Stimulated activated CD4-positive, alpha-beta T cell treated with anti-CD3 and anti-CD28 coated beads, TNF-alpha, amount 100 ng/mL, for 24 hours (primary cell): ENCODE data around the gene SV2B.
"Not testable (repeated sequence)": the region's sequence is repeated elsewhere in the genome, so short reads cannot be mapped to it uniquely, and the experiment has no call there.

Source experiments
- DNase-seq, 3 experiments: peaks; one replicate each; pipeline ENCODE4 v3.0.0-alpha.2; 2020; ENCODE audit warnings: low read depth in 3 of 3

SV2B gene

DNA sequence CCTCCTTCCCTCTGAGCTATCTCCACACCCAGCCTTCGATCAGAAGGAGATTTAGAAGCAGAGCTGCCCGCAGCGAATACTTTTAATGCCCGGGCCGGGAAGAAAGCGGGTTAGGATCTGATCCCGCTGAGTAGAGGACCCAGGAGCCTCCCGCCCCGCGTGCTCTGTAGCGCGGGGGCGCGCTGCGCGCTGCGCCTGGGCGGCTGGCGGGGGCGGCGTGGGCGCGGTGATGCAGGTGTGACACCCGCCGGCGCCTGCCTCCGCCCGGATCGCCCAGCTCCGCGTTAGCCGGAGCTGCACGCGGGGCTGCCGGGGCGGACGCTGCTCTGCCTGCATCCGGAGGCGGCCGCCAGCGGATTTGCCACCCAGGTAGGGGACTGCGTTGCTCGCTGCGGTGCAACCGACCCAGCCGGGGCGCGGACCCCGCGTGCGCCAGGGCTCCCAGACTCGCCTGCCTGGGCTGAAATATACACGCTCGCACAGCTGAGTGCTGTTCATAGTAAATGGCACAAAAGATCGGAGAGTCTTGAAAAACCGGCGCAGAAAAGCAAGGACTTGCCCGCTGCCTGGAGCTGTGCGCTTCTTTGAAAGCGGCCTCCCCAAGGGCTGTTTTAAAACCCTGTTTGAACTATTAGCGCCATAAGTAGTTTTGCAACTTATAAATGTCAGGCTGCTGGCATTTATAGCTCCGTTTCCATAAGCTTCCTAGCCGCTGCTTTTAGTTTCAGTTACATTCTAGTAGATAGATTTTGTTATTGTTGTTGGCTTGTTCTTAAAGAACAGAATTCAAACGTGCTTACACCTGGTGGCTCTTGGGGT lies at the start of gene SV2B:
Gene SV2B (plus strand): TSS at position 263 of the 819 bp plus-strand sequence. CDS start 126,007 bp downstream, outside the sequence.
- DNase-seq, result peak in 2 of 3 experiments; percentile 6 to 52

DNA sequence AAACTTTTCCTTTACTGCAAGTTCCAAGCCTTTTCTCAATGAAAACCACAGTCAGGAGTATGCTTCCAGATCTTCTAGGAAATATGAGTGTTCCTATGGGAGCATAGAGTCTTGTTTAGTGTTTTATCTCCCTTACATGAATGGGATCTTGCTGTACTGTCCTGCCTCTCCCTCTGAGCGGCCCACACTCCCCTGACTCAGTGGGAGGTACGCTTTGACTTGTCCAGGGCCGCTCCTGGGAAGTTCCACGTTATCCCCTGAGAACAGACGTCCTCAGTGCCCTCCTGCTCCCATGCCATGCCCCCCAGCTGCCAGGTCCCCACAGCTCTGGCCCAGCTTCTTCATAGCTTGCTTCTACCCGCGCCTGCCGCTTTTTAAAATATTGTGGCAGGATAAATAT lies 48.8 kb upstream of the SV2B start:
- DNase-seq, result no peak

DNA sequence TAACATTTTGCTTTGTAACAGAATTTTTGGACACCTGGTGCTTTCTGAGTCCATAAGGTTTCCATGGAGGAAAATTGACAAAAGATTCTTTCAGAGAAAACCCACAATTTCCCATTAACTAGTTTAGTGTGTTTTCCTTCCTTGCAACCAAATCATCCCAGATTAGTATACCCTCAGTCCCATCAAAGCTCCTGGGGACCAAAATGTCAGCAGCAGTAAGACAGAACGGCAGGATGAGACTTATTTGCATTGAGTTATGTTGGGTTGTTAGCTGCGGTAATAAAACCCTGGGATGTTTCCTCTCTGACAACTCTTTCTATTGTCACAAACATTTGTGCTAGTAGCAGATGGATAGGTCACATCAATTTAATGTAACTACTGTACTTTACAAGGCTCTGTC lies 45.2 kb upstream of the SV2B start:
- no peak for DNase-seq

DNA sequence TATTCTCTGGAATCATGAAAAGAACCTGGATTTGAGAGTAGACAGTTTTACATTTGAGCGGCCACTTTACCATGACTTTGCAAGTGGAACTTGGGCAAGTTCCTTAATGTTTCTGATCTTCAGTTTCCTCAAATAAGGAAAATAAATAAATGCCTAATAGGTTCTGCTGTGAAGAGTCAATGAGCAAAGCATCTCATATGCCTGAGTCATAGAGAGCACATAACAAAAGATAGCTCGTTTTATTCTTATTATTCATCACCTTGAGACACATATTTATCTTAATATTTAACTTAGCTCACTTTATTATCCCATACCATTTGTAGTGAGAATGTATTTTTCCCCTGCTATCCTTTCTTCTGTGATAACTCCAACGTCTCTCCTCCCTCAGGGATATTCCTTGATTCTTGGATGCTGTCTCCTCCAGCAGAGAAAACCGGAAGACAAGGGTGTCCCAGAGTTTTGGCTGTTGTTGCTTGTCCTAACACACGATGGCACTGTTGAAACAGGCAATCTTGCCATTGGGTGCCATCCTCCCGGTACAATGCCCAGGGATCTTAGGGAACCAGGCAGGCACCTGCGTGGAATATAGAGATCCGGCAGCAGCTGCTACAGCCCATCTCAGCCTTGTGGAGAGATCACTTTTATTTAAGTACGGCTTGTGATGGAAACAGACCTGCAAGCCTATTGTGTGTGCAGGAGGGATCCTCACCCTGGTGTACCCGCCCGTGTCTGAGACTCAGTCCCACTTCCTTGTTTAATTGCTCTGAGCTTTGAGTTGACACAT lies 44.3 kb upstream of the SV2B start:
- peak in 2 of 3 experiments; percentile 11 to 33 for DNase-seq

- no peak for DNase-seq
Measured at GRCh38 chr15:91061230-91061629, 38.8 kb upstream of the SV2B start.

- DNase-seq, result no peak
Measured at GRCh38 chr15:91061997-91062396, 38.1 kb upstream of the SV2B start.

GRCh38 chr15:91065505-91065904 lies 34.6 kb upstream of the SV2B start:
- no peak for DNase-seq

- DNase-seq, result no peak
Measured at GRCh38 chr15:91067036-91067435, 33.0 kb upstream of the SV2B start.

DNA sequence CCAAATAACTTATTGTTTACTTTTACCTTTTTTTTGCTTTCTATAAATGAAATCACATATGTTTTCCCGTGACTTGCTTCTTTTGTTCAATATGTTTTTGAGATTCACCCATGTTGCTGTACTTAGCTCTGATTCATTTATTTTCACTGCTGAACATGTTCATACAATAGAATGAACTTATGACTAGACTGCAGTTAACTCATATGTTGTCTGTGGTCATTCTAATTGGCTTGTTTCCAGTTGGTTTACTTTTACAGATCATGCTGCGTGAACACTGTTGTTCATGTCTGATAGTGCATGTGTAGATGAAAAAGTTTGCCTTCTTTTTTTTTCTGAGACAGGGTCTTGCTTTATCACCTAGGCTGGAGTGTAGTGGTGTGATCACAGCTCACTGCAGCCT lies 31.6 kb upstream of the SV2B start:
- no peak for DNase-seq

DNA sequence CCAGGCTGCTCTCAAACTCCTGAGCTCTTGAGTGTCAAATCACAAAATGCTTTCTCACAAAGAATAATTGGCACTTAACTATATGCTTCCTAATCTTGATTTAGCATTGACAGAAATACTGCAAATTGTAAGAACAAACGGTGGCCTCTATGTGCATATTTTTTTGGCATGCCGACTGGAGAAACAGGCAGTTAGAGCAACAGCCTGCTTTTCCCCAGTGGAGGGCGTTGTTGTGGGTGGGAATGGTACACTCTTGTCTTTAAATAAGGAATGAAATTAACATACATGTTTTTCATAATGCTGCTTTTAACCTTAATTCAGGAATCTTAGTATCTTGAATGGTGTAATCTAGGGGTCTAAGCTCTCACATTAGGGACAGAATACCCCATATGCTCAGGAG lies 31.1 kb upstream of the SV2B start:
- no peak for DNase-seq

DNA sequence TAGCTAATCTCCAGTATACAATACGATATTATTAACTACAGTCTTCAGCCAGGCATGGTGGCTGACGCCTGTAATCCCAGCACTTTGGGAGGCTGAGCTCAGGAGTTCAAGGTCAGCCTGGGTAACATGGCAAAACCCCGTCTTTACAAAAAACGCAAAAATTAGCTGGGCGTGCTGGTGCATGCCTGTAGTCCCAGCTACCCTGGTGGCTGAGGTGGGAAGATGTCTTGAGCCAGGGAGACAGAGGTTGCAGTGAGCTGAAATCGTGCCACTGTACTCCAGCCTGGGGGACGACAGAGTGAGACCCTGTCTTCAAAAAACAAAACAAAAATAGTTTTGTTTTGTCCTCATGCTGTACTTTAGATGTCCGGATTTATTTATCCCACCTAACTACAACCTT lies 29.2 kb upstream of the SV2B start:
- DNase-seq, result no peak

- DNase-seq, result no peak
Measured at GRCh38 chr15:91072161-91072560, 27.9 kb upstream of the SV2B start.

- no peak for DNase-seq
Measured at GRCh38 chr15:91073077-91073476, 27.0 kb upstream of the SV2B start.

- DNase-seq, result no peak
Measured at GRCh38 chr15:91073768-91074167, 26.3 kb upstream of the SV2B start.

GRCh38 chr15:91075739-91076138 lies 24.3 kb upstream of the SV2B start:
- DNase-seq, result no peak

DNA sequence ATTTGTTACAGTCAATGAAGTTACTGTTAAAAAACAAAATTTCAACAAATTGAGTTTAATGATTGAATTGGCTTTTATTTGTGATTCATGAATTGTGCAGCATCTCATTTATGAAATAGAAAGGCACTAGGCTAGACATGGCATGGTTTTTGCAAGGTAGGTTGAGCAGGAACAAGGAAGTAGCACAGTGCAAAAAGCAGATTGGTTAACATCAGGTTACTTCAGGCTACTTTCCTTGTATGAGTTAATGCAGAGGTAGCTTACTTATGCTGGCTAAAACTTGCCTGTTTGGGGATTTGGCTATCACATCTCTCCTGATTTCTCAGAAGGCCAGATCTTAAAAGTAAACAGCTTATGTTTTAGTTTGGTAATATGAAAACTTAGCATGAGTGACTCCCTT lies 23.0 kb upstream of the SV2B start:
- DNase-seq, result no peak

DNA sequence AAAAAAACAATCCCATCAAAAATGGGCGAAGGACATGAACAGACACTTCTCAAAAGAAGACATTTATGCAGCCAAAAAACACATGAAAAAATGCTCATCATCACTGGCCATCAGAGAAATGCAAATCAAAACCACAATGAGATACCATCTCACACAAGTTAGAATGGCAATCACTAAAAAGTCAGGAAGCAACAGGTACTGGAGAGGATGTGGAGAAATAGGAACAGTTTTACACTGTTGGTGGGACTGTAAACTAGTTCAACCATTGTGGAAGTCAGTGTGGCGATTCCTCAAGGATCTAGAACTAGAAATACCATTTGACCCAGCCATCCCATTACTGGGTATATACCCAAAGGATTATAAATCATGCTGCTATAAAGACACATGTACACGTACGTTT lies 6.2 kb upstream of the SV2B start:
- not testable (repeated sequence) for DNase-seq

DNA sequence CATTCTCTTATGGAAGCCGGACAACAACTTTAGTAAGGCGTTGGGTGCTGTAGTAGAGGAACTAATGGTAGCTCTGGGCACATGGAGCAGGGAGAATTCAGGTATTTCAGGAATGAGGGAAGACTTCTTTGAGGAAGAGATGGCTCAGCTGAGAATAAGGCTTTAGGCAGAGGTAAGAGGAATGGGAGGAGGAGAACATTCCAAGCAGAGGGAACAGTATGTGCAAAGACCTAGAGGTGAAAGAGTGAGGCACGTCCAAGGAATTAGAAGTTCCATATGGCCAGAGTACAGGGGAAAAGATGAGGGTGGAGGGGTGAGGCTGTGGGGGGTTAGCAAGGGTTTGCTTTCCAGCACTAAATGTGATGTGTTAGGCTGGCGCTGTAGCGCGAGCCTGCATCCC lies 1.6 kb upstream of the SV2B start:
- DNase-seq, result no peak

DNA sequence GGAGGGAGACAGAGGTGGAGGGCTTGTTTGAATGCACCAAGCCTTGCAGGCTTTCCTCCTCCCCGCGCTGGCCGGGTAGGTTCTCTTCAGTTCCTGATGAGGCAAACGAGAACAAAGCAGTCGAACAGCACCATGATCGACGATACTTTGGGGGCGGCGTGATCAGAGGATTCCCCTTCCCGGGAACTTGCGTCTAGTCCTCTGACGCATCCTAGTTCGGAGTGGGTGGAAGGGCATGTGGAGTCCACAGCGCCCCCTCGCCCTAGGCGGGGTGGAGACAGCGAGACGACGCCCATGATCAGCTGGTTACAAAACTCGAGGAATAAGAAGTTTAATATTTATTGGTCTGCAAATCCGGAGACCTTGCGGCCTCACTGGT lies 452 bp upstream of the SV2B start:
- peak in 2 of 3 experiments; percentile 19 to 55 for DNase-seq

- peak in 1 of 3 experiments; percentile 5 for DNase-seq
Measured at GRCh38 chr15:91100814-91101607, 954 bp downstream of the SV2B start.

DNA sequence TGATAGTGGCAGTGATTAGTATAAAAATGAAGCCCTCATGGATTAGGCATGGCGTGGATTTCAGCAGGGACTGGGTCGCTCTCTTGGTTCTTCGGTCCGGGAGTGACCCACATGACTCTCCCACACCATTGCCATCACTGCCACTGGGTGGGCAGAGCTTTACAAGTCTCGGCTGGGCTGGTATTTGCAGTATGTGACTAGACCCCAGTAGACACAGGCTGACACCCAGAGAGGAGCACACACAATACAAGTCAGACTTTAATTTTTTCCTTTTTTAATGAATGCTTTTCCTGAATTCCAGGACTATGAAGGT lies 1.5 kb downstream of the SV2B start:
- no peak for DNase-seq

- no peak for DNase-seq
Measured at GRCh38 chr15:91102546-91103330, 2.7 kb downstream of the SV2B start.
